HepG2 (cell line): ENCODE results near the gene KRT2. TPM values are rescaled to one million over a fixed set of nuclear protein-coding genes. Genes with fewer than 3 reads are reported as not detected.

Experiments used
- ATAC-seq: fragments of 200-7000 bp; cut with Tn5 transposase; 3 replicates; pipeline ENCODE4 v1.9.1; 2020; ENCODE audit warnings: mild to moderate bottlenecking, moderate library complexity
- BruUV-seq: library from RNA; stranded (reverse); fragments of 400-500 nt; replicated peaks from 2 replicates; lab custom pipeline; 2021; lab: Mats Ljungman, UMichigan
- CTCF ChIA-PET: fragments of 300-600 bp; formaldehyde crosslinking; extraction: SDS; loops from one replicate; lab custom pipeline; 2021; ENCODE audit warnings: low total read pairs, inconsistent platforms, low intra/inter-chr PET ratio; lab: Yijun Ruan, JAX
- POLR2A ChIA-PET: fragments of 350-600 bp; sonication (Branson Sonifier 250); formaldehyde crosslinking; loops from one replicate; lab custom pipeline; 2020; ENCODE audit warnings: antibody characterized with exemption, inconsistent platforms; lab: Yijun Ruan, JAX
- DNase-seq: peaks from one replicate; pipeline ENCODE4 v3.0.0-alpha.2; 2015; ENCODE audit warnings: low spot score
- FAIRE-seq: peaks from 3 replicates; lab custom pipeline; 2011; peaks lifted over from hg19 to GRCh38; lab: Jason Lieb, UNC
- H2AFZ ChIP-seq: one replicate; pipeline ENCODE4 v1.6.1; 2011; ENCODE audit warnings: low read length, inconsistent platforms
- H3K27ac ChIP-seq: fragments of 300-600 bp; 3 replicates; pipeline ENCODE4 v1.8.0; 2011; ENCODE audit warnings: mixed run types, mild to moderate bottlenecking, mixed read lengths, low read length, inconsistent platforms; ENCODE audit not compliant: insufficient read depth; ENCODE audit errors: extremely low read length
- H3K27me3 ChIP-seq, 2 experiments: fragments of 200-600 bp in 1 of 2; 2 replicates in 1 of 2; 3 replicates in 1 of 2; pipeline versions ENCODE4 v1.6.0 to v1.8.0; 2011; ENCODE audit warnings: low read length in 2 of 2, mild to moderate bottlenecking in 2 of 2, moderate library complexity in 2 of 2, inconsistent platforms in 1 of 2; ENCODE audit not compliant: insufficient read depth in 2 of 2, control insufficient read depth in 1 of 2
- H3K36me3 ChIP-seq, 2 experiments: fragments of 200-600 bp in 1 of 2; replicated peaks in 1 of 2; 2 replicates in 1 of 2; 3 replicates in 1 of 2; pipeline versions ENCODE4 v1.5.1 to v1.8.0; 2011; ENCODE audit warnings: low read length in 2 of 2, inconsistent platforms in 1 of 2; ENCODE audit not compliant: insufficient read depth in 2 of 2, control insufficient read depth in 1 of 2
- H3K4me1 ChIP-seq: 2 replicates; pipeline ENCODE4 v1.5.1; 2012; ENCODE audit warnings: low read length, inconsistent platforms; ENCODE audit not compliant: insufficient read depth
- H3K4me2 ChIP-seq: 2 replicates; pipeline ENCODE4 v1.6.0; 2011; ENCODE audit warnings: low read depth, low read length, inconsistent platforms
- H3K4me3 ChIP-seq, 3 experiments: fragments of 200-600 bp in 1 of 3; sonication (generic), shearing (Covaris generic) in 1 of 3; replicated peaks in 1 of 3; 2 replicates each; pipeline ENCODE4 v1.5.1; 2011 to 2016; ENCODE audit warnings: low read length in 3 of 3, inconsistent platforms in 2 of 3, low read depth in 2 of 3, mild to moderate bottlenecking in 2 of 3, control low read depth in 1 of 3, mixed read lengths in 1 of 3; ENCODE audit not compliant: insufficient read depth in 1 of 3
- H3K79me2 ChIP-seq: one replicate; pipeline ENCODE4 v1.6.1; 2011; ENCODE audit warnings: low read length, inconsistent platforms; ENCODE audit not compliant: insufficient read depth
- H3K9ac ChIP-seq: 2 replicates; pipeline ENCODE4 v1.6.0; 2011; ENCODE audit warnings: mild to moderate bottlenecking, low read depth, low read length, inconsistent platforms; ENCODE audit not compliant: insufficient read depth
- H3K9me3 ChIP-seq: 2 replicates; pipeline ENCODE4 v1.5.1; 2012; ENCODE audit warnings: mild to moderate bottlenecking, low read length
- H4K20me1 ChIP-seq: 2 replicates; pipeline ENCODE4 v1.6.0; 2011; ENCODE audit warnings: inconsistent platforms, mild to moderate bottlenecking, low read length, moderate library complexity; ENCODE audit not compliant: insufficient read depth
- SALL1 ChIP-seq: sonication (generic); formaldehyde crosslinking; IDR thresholded peaks from 2 replicates; pipeline ENCODE4 v1.8.0; 2022; ENCODE audit warnings: mild to moderate bottlenecking, missing genetic modification reagents
- XBP1 ChIP-seq: sonication (generic); formaldehyde crosslinking; IDR thresholded peaks from 2 replicates; pipeline ENCODE4 v1.5.0; 2020; ENCODE audit warnings: missing genetic modification reagents
- ZNF276 ChIP-seq: sonication (generic); formaldehyde crosslinking; IDR thresholded peaks from 2 replicates; pipeline ENCODE4 v1.4.0; 2020; ENCODE audit warnings: mild to moderate bottlenecking, low read depth, missing genetic modification reagents
- ZNF333 ChIP-seq: sonication (generic); formaldehyde crosslinking; IDR thresholded peaks from 2 replicates; pipeline ENCODE4 v1.4.0; 2020; ENCODE audit warnings: mild to moderate bottlenecking, missing genetic modification reagents, borderline replicate concordance
- ZNF660 ChIP-seq: sonication (generic); formaldehyde crosslinking; IDR thresholded peaks from 2 replicates; pipeline ENCODE4 v1.5.1; 2020; ENCODE audit warnings: mild to moderate bottlenecking, low read depth, missing genetic modification reagents, borderline replicate concordance
- ZNF878 ChIP-seq: sonication (generic); formaldehyde crosslinking; IDR thresholded peaks from 2 replicates; pipeline ENCODE4 v1.8.1; 2023; ENCODE audit warnings: mild to moderate bottlenecking, missing genetic modification reagents, moderate library complexity
- WGBS: methylation state at CpG from one replicate; pipeline ENCODE4 v1.1.6; 2017; ENCODE audit warnings: low lambda C conversion rate; 5-methylcytosine and 5-hydroxymethylcytosine counted together
- in situ Hi-C: cut with HindIII; loops from 2 replicates; pipeline ENCODE4 v1.10.0; 2017; ENCODE audit warnings: low pct_unique_long_range_greater_than_20kb; ENCODE audit not compliant: extremely low pct_ligation_motif_present
- intact Hi-C: fragments of 100-400 bp; cut with micrococcal nuclease; formaldehyde crosslinking; loops from one replicate; pipeline ENCODE4 v1.10.0; 2022; ENCODE audit not compliant: unreplicated experiment
- polyA plus RNA-seq, 8 experiments: library from polyadenylated mRNA; depleted of rRNA in 3 of 8; stranded (reverse) in 7 of 8; unstranded in 1 of 8; fragments of >200 nt; fragmentation: Illumina TruSeq in 4 of 8; extraction: Trizol in 4 of 8; gene quantifications; 2 replicates each; pipeline versions ENCODE4 v1.2.1 to v1.2.3, GENCODE V29; 2011 to 2016; ENCODE audit warnings: low read depth in 4 of 8, missing spikeins in 1 of 8, mixed read lengths in 1 of 8; ENCODE audit not compliant: insufficient read depth in 1 of 8
- total RNA-seq, 5 experiments: library from RNA; depleted of rRNA; stranded (reverse); fragments of >200 nt; fragmentation: Illumina TruSeq; extraction: Trizol; gene quantifications; 2 replicates each; pipeline ENCODE4 v1.2.3, GENCODE V29; 2016; ENCODE audit warnings: low read depth in 1 of 5

The KRT2 gene
- total and polyA plus RNA-seq, 2 of the 13 experiments (the other 11 are each of a cell fraction or from before 2014, with no cell fraction given) = not detected

DNA sequence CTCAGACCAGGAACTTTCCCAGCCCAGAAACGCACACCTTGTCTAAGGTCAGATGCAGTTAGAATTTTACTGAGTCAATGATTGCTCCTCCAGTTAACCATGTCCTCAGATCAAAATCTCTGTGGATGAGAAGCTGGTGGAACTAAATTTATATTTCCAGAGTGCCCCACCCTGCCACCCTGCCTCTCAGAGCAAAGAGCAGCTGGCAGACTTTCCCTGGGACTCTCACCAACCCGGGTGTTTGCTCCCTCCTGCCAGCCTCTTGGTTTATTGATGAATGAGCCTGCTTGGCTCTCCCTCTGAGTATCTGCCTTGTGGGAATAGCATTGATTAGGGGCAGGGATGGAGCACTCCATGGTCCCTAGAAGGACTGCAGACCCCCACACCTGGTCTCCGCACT, 34.1 kb upstream of the KRT2 start:
- no peak overlapping the region for H3K27ac ChIP-seq
- H3K4me2 ChIP-seq = no peak overlapping the region
- no peak for FAIRE-seq
- POLR2A ChIA-PET = no interaction called here
- 0% methylated on average over 3 of the region's 3 CpGs for WGBS
- no peak for DNase-seq
- H3K4me3 ChIP-seq = no peak overlapping the region
- no peaks in the 10 kb centered on the region for H3K36me3 ChIP-seq
- H4K20me1 ChIP-seq = no peaks in the 10 kb centered on the region
- in situ Hi-C loops (loop anchor here (25.0 kb wide), 1 partner anchor 301 kb away; no protein-coding TSS in a partner anchor), intact Hi-C loops (no loop called here)
- no peak for ATAC-seq
- TF ChIP-seq SALL1 = no peak
- no peaks in the 10 kb centered on the region for H3K9me3 ChIP-seq
- CTCF ChIA-PET = no interaction called here
- H3K27me3 ChIP-seq = peaks cover 6 to 46% of the 10 kb centered on the region in 2 experiments; a peak in 3 of 5 replicates
- no TSS peak for BruUV-seq
- H3K4me1 ChIP-seq = no peaks in the 10 kb centered on the region
- H2AFZ ChIP-seq = no peak overlapping the region
- no peak overlapping the region for H3K9ac ChIP-seq
- H3K79me2 ChIP-seq = no peaks in the 10 kb centered on the region

DNA sequence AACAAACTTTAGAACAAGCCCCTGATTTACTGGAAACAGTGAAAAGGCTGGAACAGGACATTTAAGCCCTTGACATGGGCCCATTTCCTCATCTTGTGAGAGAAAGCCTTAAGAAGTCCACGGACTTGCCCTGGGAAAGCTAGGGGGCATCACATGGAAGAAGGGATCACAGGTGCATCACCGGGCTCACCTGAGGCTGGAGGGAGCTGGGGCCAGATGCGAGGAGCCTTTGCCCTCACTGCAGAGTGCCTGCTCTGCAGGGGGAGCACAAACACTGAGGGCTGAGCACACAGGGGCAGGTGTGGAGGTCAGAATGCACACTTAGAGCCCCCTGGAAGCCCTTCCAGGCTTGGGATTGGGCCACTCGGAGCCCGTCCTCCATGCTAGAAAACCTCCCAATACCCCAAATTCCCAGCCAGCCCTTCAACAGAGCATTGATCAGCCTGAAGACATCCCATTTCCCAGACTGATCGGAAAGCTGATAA, 33.4 kb upstream of the KRT2 start:
- in situ Hi-C loops = loop anchor here (25.0 kb wide), 1 partner anchor 302 kb away; no protein-coding TSS in a partner anchor
- intact Hi-C loops = no loop called here

More for the DNA sequence above, 33.4 kb upstream of the KRT2 start:
- TF ChIP-seq ZNF660 (no peak), XBP1 (no peak), ZNF276 (no peak), ZNF878 (CRISPR knock-in tag) (no peak), ZNF333 (no peak)
- TF ChIP-seq, all 625 proteins: peak for 0
- 0% methylated on average over 4 of the region's 6 CpGs for WGBS
- Histone ChIP-seq H3K4me2 (no peak overlapping the region), H3K4me3 (no peak overlapping the region), H3K36me3 (no peaks in the 10 kb centered on the region), H3K4me1 (no peaks in the 10 kb centered on the region), H2AFZ (no peak overlapping the region), H3K9me3 (no peaks in the 10 kb centered on the region), H4K20me1 (no peaks in the 10 kb centered on the region), H3K27me3 (peaks cover 4 to 39% of the 10 kb centered on the region in 2 experiments; a peak in 3 of 5 replicates), H3K9ac (no peak overlapping the region), H3K79me2 (no peaks in the 10 kb centered on the region), H3K27ac (no peak overlapping the region)
- no TSS peak for BruUV-seq
- CTCF ChIA-PET = no interaction called here
- POLR2A ChIA-PET = no interaction called here
- DNase-seq (no peak), ATAC-seq (no peak), FAIRE-seq (no peak)
